Upper lobe of right lung (tissue), 1 donor: ENCODE results near the gene CHAF1A. TPM values are rescaled to one million over a fixed set of nuclear protein-coding genes. Genes with fewer than 3 reads are reported as not detected.

Source experiments
- ATAC-seq: fragments of 200-7000 bp; cut with Tn5 transposase; one replicate; pipeline ENCODE4 v1.9.1; 2020; ENCODE audit warnings: mild to moderate bottlenecking, moderate library complexity
- DNase-seq: peaks from one replicate; pipeline ENCODE4 v3.0.0-alpha.2; 2020
- H3K27ac ChIP-seq: fragments of 200-600 bp; one replicate; pipeline ENCODE4 v1.8.0; 2022
- H3K27me3 ChIP-seq: fragments of 200-600 bp; one replicate; pipeline ENCODE4 v1.8.0; 2022; ENCODE audit warnings: mild to moderate bottlenecking
- H3K36me3 ChIP-seq: fragments of 200-600 bp; one replicate; pipeline ENCODE4 v1.8.0; 2022
- H3K4me1 ChIP-seq: fragments of 200-600 bp; one replicate; pipeline ENCODE4 v1.8.0; 2022
- H3K4me3 ChIP-seq: fragments of 200-600 bp; one replicate; pipeline ENCODE4 v1.8.0; 2022; ENCODE audit warnings: mild to moderate bottlenecking
- H3K9me3 ChIP-seq: fragments of 200-600 bp; one replicate; pipeline ENCODE4 v1.8.0; 2022
- intact Hi-C: fragments of 100-400 bp; cut with DNase I; formaldehyde crosslinking; loops from one replicate; pipeline ENCODE4 v1.11.0; 2022
- total RNA-seq: library from RNA; stranded (reverse); fragmentation: NEBNext Ultra II Directional; extraction: Animal tissue kit (Norgen Biotek cat#: 25700); gene quantifications from one replicate; pipeline ENCODE4 v1.2.1, GENCODE V29; 2021
- TF ChIP-seq, protein P1 (sequence below): fragments of 200-600 bp; IDR thresholded peaks from one replicate; pipeline ENCODE4 v1.8.0; 2022; ENCODE audit warnings: antibody characterized with exemption
- donor health status: DM: no; HTN: yes; CAD: no; lungs with severe emphysema.

The CHAF1A gene
- total RNA-seq, 1 donor from 2014 or later: 10.8 TPM

DNA sequence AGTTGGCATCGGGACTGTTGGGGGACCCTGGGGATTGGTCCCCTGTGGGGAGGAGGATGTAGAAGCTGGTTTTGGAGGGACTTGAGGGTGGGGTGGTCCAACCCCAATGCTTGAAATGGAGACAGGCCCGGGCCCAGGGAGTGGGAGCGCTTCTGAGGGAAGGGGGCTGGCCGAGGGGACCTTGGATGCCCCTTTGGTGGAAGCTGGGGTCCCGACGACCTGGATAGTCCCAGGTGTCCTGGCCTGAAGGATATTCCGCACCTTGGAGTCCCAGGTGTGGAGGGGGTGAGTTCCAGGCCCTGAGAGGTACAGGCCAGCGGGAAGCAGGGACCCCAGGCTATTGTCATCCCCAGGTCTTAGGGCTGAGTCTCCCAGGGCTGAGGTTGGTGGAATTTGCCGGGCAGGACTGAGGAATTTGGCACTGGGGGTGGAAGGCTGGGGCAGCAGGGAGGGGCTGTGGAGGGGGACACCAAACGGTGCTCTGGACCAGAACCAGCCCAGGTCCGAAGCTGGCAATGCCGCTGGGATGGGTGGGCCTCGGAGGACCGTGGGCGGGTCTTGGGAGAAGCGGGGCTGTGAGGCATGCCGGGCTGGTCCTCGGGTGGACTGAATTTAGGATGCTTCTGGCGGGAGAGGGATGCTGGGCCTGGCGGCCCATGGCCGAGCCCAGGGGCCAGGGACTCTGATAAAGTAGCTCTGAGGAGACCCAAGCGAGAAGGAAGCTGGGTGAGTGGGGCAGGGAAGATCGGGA, 71.5 kb downstream of the CHAF1A start:
- intact Hi-C loops: no loop called here
- H3K4me1 ChIP-seq: peaks cover 22% of the 10 kb centered on the region
- ATAC-seq (no peak), DNase-seq (no peak)
- H3K9me3 ChIP-seq: no peaks in the 10 kb centered on the region
- TF ChIP-seq, protein P1, sequence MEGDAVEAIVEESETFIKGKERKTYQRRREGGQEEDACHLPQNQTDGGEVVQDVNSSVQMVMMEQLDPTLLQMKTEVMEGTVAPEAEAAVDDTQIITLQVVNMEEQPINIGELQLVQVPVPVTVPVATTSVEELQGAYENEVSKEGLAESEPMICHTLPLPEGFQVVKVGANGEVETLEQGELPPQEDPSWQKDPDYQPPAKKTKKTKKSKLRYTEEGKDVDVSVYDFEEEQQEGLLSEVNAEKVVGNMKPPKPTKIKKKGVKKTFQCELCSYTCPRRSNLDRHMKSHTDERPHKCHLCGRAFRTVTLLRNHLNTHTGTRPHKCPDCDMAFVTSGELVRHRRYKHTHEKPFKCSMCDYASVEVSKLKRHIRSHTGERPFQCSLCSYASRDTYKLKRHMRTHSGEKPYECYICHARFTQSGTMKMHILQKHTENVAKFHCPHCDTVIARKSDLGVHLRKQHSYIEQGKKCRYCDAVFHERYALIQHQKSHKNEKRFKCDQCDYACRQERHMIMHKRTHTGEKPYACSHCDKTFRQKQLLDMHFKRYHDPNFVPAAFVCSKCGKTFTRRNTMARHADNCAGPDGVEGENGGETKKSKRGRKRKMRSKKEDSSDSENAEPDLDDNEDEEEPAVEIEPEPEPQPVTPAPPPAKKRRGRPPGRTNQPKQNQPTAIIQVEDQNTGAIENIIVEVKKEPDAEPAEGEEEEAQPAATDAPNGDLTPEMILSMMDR: no peak
- H3K27ac ChIP-seq: no peak overlapping the region
- H3K4me3 ChIP-seq: peak overlapping the region; percentile 12
- no peaks in the 10 kb centered on the region for H3K27me3 ChIP-seq
- peaks cover 22% of the 10 kb centered on the region for H3K36me3 ChIP-seq

DNA sequence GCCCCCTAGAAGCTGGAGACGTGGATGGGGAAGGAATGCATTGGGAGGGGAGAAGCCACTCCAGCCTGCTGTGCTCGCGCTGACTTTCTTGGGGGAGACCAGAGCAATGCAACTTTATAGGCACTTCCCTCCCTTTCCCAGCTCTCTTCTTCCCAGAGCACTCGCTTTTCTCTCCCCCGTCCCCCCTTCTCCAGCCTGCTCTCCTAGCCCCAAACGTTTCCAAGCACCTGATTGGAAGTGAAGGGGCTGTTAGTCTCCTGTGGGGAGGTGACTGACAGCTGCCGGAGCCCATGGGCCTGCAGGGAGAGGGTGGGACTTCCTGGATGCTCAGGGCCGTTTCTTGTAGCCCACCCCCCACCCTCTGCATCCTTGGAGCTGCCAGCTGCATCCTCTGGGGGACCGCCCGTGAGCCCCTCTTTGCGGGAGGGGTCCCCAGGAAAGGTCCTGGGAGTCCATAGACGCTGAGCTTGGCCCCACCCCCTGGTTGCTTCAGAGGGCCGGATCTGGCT, 72.1 kb downstream of the CHAF1A start:
- no peaks in the 10 kb centered on the region for H3K9me3 ChIP-seq
- intact Hi-C loops: no loop called here
- H3K4me3 ChIP-seq: peak overlapping the region; percentile 12
- peaks cover 22% of the 10 kb centered on the region for H3K4me1 ChIP-seq
- no peak overlapping the region for H3K27ac ChIP-seq
- TF ChIP-seq, protein P1: no peak
- peaks cover 27% of the 10 kb centered on the region for H3K36me3 ChIP-seq
- DNase-seq (no peak), ATAC-seq (no peak)
- H3K27me3 ChIP-seq: no peaks in the 10 kb centered on the region

DNA sequence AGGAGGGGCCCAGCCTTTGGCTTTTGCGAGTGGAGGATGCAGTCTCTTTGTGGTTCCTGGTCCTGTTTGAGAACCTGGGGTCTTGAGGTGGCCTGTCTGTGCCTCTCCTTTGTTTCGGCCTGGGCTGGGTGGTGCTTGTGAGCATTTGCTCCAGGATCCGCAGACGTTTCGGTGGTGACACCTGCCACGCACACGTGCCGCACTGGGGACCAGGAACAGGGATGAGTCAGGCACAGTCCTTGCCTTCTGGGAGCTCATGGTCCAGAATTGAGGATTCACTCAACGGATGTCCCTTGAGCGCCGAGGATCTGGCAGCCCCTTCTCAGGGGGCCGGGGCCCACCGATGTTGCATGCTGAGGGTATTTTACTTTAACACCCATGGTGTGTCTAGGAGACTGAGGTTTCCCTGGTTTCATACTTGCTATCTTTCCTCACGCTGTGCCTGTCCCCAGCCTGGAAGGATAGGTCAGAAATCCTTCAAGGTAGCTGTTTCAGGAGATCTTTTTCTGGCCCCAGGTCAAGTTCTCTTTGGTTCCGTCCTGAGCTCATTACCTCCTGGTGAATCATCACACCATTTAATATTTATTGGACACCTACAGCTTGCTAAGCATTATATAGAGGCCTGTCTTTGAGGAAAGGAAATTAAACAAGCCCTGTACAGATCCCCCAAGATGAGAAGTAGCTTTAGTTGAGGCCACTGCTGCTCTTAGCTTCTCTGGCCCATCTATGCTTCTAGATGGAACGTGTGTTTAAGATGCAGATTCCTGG, 74.8 kb downstream of the CHAF1A start:
- Histone ChIP-seq H3K27ac (no peak overlapping the region), H3K27me3 (no peaks in the 10 kb centered on the region), H3K4me3 (no peak overlapping the region), H3K36me3 (peaks cover 27% of the 10 kb centered on the region), H3K9me3 (no peaks in the 10 kb centered on the region), H3K4me1 (peaks cover 19% of the 10 kb centered on the region)
- DNase-seq (no peak), ATAC-seq (no peak)
- TF ChIP-seq, protein P1: no peak
- intact Hi-C loops: no loop called here

DNA sequence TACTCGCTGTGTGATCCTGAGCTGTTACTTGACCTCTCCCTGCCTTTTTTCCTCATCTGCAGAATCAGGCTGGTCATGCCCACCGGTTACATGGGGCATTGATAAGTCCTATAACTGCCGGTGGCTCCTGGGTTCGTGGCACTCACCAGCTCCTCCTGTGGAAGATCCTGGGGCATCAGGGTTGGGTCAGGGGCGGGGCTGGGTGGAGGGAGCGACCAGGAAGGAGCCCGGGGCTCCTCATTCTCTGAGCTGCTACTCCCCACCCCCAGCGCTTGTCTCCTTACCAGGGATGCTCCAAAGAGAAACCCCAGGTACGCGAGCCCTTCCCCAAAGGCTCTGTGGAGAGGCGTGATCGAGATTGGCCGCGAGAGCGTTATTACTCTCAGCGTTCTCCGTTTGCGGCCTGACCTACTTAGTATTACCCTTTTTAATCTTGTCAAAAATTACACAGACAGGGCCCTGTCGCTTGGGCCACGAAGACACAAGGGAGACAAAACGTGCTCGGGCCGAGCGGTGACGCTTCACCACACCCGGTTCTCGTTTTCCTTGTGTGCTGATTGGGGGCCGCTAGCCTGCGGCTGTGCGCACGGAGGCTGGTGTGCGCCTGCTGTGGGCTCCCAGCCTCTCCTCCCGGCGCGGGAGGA, 80.4 kb downstream of the CHAF1A start:
- H3K27ac ChIP-seq: no peak overlapping the region
- ATAC-seq: no peak
- no peak overlapping the region for H3K4me3 ChIP-seq
- TF ChIP-seq, protein P1: no peak
- intact Hi-C loops: no loop called here
- peaks cover 5% of the 10 kb centered on the region for H3K36me3 ChIP-seq
- H3K4me1 ChIP-seq: no peaks in the 10 kb centered on the region
- no peak for DNase-seq
- H3K9me3 ChIP-seq: no peaks in the 10 kb centered on the region
- H3K27me3 ChIP-seq: no peaks in the 10 kb centered on the region

DNA sequence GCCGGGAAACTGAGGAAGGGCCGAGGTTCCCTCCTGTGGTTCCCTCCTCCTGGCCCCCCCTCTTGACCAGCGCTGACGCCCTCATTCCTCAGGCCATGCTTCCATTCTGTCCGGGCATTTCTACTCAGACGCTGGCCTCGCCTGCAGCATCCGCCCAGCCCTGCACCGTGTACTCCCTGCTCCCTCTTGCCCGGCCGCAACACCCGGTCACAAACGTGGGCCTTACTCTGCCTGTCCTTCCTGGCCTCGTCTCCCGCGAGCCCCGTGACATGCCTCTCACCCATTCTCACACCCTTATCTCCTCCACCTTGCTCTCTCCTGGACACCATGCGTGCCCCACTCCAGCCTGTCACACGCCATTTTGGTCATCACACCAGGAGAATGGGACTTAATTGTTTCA, 80.9 kb downstream of the CHAF1A start:
- Histone ChIP-seq H3K4me1 (no peaks in the 10 kb centered on the region), H3K36me3 (peaks cover 5% of the 10 kb centered on the region), H3K4me3 (no peak overlapping the region), H3K27ac (no peak overlapping the region), H3K9me3 (no peaks in the 10 kb centered on the region), H3K27me3 (no peaks in the 10 kb centered on the region)
- intact Hi-C loops: no loop called here
- ATAC-seq: peak; percentile 42
- TF ChIP-seq, protein P1: no peak
- no peak for DNase-seq
